ENCODE measurements around the gene FUOM.

Gene FUOM

DNA sequence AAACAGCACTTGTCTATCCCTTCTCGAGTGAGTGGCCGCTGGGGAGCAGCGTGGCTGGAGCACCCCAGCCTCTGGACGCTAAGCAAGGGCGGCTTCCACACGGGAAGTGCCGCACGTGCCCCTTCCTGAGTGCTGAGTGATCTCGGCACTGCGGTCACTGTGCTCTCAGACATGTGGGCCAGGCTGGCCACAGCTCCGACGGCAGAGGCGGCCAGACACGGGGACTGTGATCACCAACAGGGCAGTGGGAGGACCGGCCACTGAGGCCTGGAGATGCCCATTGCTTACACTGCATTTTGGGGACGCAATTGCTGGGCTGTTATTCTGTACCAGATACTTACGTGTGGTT is 8.3 kb upstream of the FUOM start:
- no peak for DNase-seq

DNA sequence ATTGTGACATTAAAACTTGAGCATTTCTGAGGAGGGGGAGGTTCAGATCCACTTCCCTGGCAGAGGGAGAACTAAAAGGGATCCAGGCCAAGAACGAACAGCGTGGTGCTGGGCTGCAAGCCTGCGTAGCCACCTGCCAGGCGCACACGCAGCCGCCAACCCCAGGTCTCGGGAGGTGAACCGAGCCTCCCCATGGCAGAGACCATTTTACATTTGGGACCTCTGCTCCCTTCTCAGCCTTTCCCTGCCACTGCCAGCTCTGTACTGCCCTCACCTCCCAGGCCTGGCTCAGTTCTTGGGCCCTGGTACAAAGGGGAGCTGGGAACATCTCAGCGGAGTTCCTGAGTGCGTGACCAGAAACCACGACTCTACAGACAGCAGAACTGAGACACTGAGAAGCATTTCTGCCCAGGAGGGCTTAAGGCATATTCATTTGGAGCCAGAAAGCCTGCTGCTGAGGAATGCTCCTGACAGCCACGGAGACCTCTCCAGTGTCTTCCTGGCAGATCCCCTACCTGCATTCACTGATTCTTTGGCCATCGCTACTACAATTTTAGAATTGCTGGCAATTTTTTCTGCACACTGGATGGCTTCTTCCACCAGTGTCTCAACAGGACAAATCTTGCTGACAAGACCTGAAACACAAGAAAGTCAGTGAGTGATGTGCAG is 7.8 kb upstream of the FUOM start:
- no peak for DNase-seq

DNA sequence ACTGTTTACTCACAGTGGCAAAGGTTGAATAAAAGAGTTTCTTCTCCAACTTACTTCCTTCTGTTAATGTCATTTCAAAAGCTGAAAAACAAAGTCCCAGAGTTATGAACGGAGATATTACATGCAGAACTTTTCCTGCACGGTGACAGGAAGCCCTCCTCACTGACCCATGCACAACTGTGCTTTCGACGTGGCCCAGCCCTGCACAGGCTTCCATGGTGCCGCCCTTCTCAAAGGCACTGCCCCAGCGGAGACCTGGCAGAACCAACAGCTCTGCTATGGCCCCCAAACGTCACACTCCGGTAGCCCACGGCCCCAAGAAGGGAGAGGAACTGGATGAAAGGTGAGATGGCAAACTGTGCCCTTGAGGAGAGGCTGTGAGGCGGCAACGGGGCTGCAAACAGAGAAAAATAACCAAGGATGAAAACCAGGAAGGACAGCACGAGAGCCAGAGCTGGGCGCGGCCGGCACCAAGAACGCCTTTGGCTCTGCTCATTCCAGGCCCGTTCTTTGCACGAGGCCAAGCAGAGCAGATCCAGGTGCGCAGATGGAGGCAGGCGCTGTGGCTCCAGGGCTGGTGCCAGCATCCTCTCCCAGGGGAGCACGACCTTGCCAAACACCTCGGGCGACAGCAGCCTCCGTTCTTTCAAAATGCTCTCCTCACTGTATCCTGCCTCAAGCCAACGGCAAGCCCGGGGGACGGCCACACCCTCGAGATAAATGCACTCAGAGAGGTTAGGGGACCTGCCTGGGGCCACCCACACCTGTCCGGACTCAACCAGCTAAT is 7.0 kb upstream of the FUOM start:
- no peak for DNase-seq

DNA sequence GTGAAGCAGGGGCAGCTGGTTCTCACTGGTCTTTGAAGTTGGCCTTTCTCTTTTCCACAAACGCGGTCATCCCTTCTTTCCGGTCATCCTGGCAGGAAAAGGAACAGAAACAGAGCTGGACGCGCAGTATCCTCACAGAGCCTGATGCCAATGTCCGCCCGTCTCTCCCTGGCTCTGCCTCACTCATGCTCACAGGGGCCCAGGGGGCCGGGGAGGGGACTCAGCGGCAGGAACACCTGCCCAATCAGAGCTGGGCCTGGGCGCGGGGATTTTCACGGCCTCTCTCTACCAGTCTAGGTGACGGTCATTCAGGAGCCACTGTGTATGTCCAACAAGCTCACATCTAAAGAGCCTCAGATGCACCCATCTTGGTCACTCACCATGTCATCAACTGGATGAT is 5.0 kb upstream of the FUOM start:
- DNase-seq: no peak

DNA sequence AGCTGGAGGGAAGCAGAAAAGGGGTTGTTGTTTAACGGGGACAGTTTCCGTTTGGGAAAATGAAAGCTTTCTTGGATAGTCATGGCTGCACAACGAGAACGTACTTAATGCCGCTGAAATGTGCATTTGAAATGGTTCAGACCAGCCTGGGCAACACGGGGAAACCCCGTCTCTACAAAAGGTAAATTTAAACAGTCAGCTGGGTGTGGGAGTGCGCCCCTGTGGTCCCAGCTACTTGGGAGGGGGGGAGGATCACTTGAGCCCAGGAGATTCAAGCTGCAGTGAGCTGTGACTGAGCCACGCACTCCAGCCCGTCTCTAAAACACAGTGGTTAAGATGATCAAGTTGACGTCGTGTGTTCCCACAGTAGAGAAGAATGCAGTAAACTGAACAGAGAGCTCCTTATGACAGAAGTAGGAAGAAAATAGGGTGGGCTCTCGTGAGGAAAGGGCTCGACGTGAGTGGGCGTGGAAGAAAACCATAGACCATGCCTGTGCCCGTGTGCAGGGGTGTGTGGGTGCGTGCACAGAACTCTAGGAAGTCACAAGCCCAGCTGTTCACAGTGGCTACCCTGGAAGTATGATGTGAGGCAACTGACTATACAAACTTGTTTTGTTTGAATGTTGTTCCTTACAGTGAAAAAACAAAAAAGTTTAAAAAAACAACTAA is 4.1 kb upstream of the FUOM start:
- DNase-seq: no peak

DNA sequence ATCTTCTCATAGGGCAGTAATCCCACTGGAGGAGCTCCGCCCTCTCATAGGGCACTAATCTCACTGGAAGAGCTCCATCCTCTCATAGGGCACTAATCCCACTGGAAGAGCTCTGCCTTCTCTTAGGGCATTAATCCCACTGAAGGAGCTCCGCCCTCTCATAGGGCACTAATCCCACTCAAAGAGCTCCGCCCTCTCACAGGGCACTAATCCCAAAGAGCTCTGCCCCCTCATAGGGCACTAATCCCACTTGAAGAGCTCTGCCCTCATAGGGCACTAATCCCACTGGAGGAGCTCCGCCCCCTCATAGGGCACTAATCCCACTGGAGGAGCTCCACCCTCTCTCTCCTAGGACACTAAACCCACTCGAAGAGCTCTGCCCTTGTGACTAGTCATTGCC is 3.4 kb upstream of the FUOM start:
- no peak for DNase-seq

DNA sequence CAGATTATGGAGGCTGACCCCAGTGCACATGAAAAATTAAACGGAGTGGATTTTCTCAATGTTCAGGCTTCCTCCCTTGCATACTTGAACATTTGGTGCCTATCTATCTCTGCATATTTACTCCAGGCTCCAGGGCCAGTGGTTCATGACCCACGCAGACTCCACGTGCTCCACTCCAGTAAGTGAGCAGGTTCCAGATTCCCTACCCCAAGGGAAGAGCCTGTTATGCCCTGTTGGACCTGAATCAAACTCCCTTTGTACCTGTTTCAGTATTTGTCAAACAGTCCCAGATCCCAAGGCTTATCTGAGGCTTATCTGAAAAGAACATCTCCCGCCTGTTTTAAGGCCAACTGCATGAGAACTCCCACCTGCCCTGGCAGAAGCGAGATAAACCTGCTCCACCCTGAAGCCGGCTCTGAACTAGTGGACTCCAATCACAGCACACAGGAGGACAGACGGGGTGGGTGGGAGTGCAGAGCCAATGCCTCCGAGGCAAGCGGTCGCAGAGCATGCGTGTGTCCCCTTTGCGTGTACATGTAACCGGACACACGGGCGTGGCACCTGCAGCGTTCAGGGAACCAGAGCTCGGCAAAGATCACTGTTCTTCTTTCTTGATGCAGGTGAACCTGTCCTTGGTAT is 2.3 kb upstream of the FUOM start:
- DNase-seq: no peak

DNA sequence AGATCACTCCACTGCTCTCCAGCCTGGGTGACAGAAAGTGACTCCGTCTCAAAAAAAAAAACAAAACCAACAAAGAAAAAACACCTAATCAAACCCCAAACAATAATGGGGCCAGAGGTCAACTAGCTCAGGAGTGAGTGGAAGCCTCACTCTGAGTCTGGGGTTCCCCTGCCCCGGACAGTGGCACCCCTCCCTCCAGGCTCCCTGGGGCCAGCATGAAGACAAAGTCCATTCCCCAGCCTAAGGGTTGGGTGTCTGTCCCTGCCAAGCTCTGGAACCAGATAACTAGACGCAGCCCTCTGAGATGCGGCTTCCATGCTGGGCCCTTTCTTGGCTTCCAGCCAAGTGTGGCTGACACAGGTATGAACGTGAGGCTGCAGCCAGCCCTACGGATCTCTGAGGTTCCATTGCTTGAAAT is 1.7 kb upstream of the FUOM start:
- no peak for DNase-seq

DNA sequence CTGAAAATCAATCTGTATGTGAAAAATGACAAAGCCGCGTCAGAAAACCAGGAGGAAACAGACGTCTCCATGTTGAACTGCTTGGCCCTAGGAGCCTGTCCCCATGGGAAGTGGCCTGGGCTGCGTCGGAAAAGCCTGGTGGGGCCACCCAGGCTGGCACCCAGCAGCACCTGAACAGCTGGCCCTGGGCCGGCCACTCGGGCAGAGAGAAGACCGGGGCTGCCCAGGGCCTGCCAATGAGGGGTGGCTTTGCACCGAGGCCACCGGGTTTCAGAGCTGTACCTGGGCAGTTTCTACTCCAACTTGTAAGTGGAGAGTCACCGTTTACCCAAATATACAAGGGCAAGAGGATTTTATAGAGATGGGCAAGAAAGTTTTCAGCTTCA is 1.1 kb upstream of the FUOM start:
- DNase-seq: no peak

DNA sequence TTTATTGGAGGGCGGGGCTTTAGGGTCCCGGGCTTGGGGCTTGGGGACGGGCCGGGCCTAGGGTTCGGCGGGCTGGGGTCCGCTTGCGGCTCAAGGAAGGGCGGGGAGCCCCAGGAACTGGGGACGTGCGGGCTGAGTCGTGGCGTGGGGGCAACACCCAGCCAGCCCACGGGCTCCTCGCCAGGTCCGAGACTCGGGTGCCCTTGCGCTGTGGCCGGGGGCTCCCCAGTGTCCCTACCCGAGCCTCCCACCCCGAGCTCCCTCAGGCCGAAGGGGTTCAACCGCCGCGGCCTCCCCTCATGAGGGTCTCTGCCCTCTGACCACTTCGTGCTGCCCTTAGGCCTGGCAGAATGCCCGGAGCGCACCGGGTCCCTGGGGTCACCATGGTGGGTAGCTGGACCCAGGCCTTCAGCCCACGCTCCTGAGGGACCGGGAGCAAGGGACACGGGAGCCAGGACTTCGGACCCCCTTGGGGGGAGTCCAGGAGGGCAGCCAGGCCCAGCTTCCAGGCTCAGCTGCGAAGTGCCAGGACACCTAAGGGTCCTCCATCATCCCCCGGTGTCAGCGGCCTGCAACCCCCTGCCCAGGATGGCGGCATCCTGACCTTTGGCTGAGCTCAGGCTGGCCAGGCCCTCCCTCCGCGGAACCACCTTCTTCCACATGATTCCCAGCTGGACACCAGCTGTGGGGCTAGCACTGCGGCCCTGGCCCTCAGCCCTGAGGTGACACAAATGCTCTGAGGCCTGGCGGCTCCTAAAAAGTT is 524 bp upstream of the FUOM start:
- DNase-seq: no peak

DNA sequence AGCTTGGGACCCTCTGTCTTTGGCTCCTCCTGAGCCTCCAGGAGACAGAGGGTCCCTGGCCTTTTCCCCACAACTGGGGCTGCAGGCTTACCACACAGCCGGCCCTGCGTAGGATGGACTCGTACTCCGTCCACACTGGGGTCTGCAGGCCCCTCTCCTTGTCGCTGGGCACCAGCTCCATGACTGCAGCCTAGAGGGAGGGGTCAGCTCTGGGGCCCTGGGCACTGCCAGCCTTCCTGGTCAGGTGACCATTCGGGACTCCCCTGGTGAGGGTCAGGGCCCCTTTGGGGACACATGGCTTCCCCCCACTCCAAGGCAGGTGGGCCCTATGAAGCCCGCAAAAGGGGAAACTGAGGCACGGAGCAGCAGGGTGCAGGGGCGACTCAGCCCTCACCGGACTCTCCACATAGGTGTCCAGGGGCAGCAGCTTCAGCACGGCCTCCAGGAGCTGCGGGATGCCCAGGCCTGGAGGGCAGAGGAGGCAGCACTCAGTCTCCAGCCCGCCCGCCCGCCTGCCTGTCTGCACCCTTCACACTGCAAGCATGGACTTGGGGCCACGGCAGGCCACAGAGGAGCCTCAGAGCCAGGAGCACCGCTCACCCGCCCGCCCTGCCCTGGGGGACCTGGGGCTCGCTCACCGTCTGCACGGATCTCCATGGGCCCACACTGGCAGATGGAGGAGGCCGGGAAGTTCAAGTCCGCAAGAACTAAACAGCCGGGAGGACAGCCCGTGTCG is 1.1 kb downstream of the FUOM start:
- DNase-seq: no peak

DNA sequence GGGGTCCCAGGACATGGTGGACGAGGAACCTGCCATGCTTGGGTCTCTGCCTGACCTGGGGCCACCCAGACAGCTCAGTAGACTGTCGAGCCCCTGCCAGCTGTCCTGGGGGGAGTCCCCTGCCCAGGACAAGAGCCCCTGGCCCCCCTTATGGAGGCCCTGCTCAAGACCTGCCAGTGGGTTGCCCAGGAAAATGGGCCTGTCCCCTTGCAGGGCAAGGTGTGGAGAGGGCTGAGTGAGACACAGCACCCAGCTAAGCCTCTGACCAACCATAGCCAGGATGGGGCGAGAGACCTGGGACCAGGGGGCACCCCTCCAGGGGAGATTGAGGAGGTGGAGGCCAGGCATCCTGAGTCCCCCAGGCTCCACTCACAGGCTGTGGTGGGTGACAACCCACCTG is 1.8 kb downstream of the FUOM start:
- DNase-seq: no peak

DNA sequence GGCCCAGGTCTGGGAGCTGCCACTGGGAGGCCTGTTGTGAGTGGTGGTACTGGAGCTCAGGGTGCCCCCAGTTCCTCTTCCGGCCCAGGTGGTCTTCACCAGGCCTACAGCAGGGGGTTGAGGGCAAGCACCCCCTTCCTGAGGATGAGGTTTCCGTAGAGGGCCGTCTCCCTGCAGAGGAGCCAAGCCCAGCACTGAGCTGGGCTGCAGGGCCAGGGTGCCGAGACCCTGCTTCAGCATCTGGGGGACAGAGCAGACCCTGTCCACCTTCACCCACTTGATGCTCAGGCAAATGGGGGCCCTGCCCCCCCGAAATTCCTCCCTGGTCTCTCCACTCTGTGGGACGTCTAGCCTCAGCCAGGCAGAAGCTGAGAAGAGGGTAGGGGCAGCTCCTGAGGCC is 2.6 kb downstream of the FUOM start:
- DNase-seq: no peak

DNA sequence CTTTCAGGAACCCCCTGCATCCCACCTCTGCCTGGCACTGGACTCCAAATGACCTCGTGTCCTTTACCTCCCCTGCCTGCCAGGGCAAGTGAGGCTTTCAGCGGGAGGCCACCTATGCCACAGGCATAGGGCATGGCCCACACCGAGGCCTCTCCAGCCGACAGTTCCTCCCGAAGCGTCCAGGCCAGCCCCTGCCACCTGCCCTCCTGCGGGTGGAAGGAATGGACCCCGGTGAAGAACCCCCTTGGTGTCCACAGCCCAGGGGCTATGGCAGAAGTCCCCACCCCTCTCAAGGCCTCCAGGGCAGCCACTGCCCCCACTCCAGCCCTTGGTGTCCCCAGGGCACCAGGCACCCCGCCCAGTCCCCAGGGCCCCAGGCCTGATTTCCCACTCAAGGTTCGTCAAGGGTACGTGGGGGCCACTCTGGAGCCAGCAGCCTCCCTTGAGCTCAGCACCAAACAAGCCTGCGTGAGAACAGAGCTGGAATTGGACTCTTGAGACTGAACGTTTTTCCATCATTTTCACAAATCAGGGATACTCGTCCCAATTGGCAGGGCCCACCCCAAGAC is 3.1 kb downstream of the FUOM start:
- DNase-seq: no peak

DNA sequence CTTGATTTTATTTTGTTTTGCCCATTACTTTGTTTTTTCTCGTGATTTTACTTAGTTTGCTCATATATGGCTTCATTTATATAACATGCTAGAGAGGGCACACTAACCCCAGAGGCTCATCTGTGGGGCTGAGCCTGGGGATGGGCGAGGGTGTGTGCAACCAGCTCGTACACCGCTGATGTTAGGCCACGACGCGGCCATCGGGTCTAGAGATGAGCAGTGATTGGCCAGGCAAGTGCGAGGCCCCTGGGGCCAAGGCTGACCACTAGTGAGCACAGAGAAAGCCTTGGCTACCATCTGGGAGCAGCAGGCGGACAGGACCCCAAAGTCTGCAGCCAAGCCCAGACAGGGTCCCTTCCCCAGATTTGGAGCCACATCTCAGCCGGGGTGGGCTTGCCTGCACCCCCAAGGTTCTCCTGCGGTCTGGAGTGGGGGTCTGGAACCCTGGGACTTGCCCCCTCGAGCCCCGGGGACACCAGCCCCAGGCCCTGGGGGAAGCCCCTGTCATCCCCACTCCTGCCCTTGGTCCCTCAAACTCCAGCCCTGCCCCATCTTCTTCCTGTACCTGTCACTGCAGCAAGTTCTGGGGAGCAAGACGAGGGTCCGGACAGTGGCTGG is 3.7 kb downstream of the FUOM start:
- no peak for DNase-seq

DNA sequence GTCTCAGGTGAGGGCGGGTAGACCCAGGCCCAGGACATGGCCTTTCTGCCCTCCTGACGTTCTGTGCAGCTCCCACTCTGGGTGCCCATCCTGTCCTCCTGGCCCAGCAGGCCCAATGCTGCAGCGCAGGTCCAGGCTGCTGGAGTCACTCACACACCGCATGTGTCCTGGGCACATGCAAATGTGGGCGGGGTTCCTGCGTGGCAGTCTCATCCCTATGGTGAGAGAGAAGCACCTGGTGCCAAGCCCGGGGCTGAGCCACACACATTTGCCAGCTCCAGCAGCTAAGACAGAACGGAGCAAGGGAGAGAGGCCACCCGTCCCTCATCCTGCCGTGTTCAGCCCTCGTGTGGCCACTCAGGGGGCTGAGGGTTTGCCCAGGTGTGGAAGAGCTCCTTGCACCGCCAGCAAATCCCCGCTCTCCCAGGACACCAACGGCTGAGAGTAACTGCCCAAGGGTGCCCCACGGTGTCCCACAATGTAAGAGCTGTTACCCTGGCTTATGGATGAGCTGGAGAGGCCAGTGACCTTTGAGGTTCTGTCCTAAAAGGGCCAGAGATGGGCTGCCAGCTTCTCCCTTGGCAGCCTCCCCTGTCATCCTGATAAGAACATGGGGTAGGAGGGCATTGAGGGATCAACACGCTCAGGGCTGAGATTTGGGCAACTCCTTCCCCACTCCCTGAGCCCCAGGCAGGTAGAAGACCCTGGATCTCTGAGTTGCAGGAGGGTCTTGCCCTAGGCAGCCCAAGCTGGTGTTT is 4.4 kb downstream of the FUOM start:
- no peak for DNase-seq

DNA sequence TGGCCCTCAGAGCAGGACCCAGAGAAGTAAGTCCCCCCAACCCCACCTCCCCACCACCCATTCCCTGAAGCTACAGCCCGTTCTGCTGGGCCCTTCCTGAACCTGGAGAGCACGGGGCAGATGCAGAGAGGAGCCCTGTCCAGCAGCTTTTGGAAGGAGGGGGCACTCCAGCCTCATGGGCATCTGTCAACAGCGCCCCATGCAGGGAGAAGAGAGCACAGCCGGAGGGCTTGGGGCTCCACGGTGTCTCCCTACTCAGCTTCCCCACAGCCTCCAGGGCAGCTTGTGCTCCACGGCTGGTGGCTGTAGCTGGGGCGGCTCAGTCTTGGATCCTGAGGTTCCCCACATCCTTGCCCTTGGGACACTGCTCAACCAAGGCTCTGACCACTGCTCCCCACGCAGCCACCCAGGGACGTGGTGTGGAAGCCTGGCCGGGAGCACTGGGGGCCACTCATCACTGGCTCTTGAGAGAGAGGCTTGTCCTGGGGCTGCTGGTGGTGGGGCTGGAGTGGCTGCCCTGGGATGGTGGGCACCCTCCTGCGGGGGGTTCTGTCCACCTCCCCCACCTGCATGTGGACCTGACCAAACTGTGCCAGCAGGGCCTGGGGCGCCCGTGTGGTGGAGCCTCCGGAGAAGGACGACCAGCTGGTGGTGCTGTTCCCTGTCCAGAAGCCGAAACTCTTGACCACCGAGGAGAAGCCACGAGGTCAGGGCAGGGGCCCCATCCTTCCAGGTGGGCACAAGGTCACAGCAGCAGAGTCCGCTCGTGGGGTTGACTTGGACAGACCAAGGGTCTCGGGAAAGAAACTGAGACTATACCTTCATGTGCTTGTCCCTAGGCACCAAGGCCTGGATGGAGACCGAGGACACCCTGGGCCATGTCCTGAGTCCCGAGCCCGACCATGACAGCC is 6.2 kb downstream of the FUOM start:
- DNase-seq: no peak

DNA sequence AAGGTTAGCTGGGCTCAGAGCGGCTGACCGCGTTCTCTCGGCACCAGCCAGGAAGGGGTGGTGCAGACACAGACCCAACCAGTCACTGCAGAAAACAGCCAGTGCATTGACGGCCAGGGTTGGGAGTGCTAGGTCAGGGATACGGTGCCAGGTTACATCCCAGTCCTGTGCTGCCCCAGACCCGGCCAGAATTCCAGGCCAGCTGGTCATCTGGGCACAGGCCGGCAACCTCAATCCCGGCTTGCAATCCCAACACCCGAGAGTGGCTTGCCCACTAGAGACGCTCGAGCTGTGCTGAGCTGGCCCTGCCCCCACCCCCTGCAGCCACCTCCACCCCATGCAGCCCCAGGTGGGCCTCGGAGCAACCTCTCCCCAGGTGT is 6.9 kb downstream of the FUOM start:
- DNase-seq: no peak

DNA sequence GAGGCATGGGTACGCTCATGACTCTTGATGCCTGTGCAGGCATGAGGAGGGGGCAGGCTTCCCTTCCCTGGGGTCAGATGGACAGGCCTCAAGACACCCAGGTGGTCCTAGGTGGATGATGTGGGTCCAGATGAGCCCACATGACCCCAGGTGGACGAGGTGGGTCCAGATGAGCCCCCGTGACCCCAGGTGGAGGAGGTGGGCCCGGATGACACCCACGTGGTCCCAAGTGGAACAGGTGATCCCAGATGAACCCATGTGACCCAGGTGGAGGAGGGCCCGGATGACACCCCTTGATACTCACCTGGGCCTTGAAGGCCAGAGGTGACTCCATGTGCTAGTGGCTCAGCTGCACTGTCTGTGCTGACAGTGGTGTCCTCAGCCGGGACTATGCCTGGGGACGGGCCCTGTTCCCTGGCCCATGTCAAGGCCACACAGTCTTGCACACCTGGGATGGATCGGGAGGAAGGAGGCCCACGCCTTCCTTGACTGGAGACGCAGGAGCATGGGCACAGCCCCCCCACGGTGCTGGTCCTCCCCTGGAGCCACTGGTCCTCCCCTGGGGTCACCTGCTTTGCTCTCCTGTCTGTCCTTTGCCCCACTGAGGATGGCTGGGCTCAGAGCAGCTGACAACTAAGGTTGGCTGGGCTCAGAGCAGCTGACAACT is 7.4 kb downstream of the FUOM start:
- no peak for DNase-seq

Measured in activated T-cell treated with anti-CD3 and anti-CD28 coated beads, Interleukin-2, amount 50 U/mL, for 48 hours (primary cell).